Neural cell (in vitro differentiated cells): ENCODE results near the gene FLT3LG. TPM values are rescaled to one million over a fixed set of nuclear protein-coding genes. Genes with fewer than 3 reads are reported as not detected.

Source experiments
- H2AFZ ChIP-seq: fragments of 200-600, 300-800 bp; sonication (generic), shearing (Covaris generic); 2 replicates; pipeline ENCODE4 v1.6.0; 2014; ENCODE audit warnings: low read depth, mild to moderate bottlenecking, antibody characterized with exemption, low read length, moderate library complexity
- H3F3A ChIP-seq: fragments of 200-600 bp; shearing (Covaris generic); 2 replicates; pipeline ENCODE4 v1.6.1; 2016; ENCODE audit warnings: mild to moderate bottlenecking, moderate library complexity, mixed read lengths, antibody characterized with exemption, low read length; ENCODE audit not compliant: insufficient read depth, poor library complexity, severe bottlenecking
- H3K27ac ChIP-seq: fragments of 200-600, 300-800 bp; sonication (generic), shearing (Covaris generic); 2 replicates; pipeline ENCODE4 v1.5.1; 2014; ENCODE audit warnings: mild to moderate bottlenecking, low read length, moderate library complexity
- H3K27me3 ChIP-seq: fragments of 300-800, 200-600 bp; sonication (generic), shearing (Covaris generic); 2 replicates; pipeline ENCODE4 v1.6.0; 2014; ENCODE audit warnings: mild to moderate bottlenecking, low read depth, low read length, moderate library complexity; ENCODE audit not compliant: insufficient read depth
- H3K36me3 ChIP-seq: fragments of 300-800, 200-600 bp; sonication (generic), shearing (Covaris generic); 2 replicates; pipeline ENCODE4 v1.5.1; 2014; ENCODE audit warnings: mild to moderate bottlenecking, antibody characterized with exemption, low read length, moderate library complexity; ENCODE audit not compliant: insufficient read depth
- H3K4me2 ChIP-seq: fragments of 300-800, 200-600 bp; sonication (generic), shearing (Covaris generic); 2 replicates; pipeline ENCODE4 v1.6.0; 2014; ENCODE audit warnings: mild to moderate bottlenecking, low read length
- H3K4me3 ChIP-seq: fragments of 300-800, 200-600 bp; sonication (generic), shearing (Covaris generic); 2 replicates; pipeline ENCODE4 v1.5.1; 2014; ENCODE audit warnings: mild to moderate bottlenecking, low read length, moderate library complexity
- H3K79me2 ChIP-seq: fragments of 200-600 bp; shearing (Covaris generic); replicated peaks from 2 replicates; pipeline ENCODE4 v1.6.0; 2014; ENCODE audit warnings: mild to moderate bottlenecking, low read length, moderate library complexity; ENCODE audit not compliant: insufficient read depth
- H3K9ac ChIP-seq: fragments of 300-800, 200-600 bp; sonication (generic), shearing (Covaris generic); 2 replicates; pipeline ENCODE4 v1.6.1; 2016; ENCODE audit warnings: mild to moderate bottlenecking, low read length, mixed read lengths
- H3K9me2 ChIP-seq: fragments of 200-600 bp; shearing (Covaris generic); 2 replicates; pipeline ENCODE4 v1.6.1; 2016; ENCODE audit warnings: mild to moderate bottlenecking, low read length, mixed read lengths; ENCODE audit not compliant: insufficient read depth
- H3K9me3 ChIP-seq: fragments of 200-600, 300-800 bp; sonication (generic), shearing (Covaris generic); 2 replicates; pipeline ENCODE4 v1.6.1; 2016; ENCODE audit warnings: mild to moderate bottlenecking, mixed run types, low read length, moderate library complexity, mixed read lengths
- H4K20me1 ChIP-seq: fragments of 200-600 bp; shearing (Covaris generic); 2 replicates; pipeline ENCODE4 v1.6.1; 2016; ENCODE audit warnings: mild to moderate bottlenecking, mixed run types; ENCODE audit not compliant: insufficient read depth
- EP300 ChIP-seq: fragments of 450-650 bp; conservative IDR thresholded peaks from 2 replicates; pipeline ENCODE4 v1.6.1; 2014; ENCODE audit warnings: antibody characterized with exemption, mild to moderate bottlenecking, moderate library complexity; ENCODE audit not compliant: poor library complexity, severe bottlenecking
- EZH2 ChIP-seq: fragments of 200-600, 300-800 bp; shearing (Covaris generic), sonication (generic); IDR thresholded peaks from 2 replicates; pipeline ENCODE4 v1.6.1; 2014; ENCODE audit warnings: antibody characterized with exemption, low read length, borderline replicate concordance, mild to moderate bottlenecking; ENCODE audit not compliant: insufficient read depth, poor library complexity, severe bottlenecking
- MXI1 ChIP-seq: fragments of 450-650 bp; conservative IDR thresholded peaks from 2 replicates; pipeline ENCODE4 v1.6.1; 2014; ENCODE audit warnings: antibody characterized with exemption, mild to moderate bottlenecking; ENCODE audit not compliant: poor library complexity, severe bottlenecking
- POLR2AphosphoS5 ChIP-seq: IDR thresholded peaks from 2 replicates; pipeline ENCODE4 v1.6.1; 2012
- RAD21 ChIP-seq: fragments of 450-650 bp; conservative IDR thresholded peaks from 2 replicates; pipeline ENCODE4 v1.6.1; 2014; ENCODE audit warnings: antibody characterized with exemption, mild to moderate bottlenecking, moderate library complexity
- SMC3 ChIP-seq: fragments of 450-650 bp; conservative IDR thresholded peaks from 2 replicates; pipeline ENCODE4 v1.6.1; 2014; ENCODE audit warnings: antibody characterized with exemption, mild to moderate bottlenecking, moderate library complexity; ENCODE audit not compliant: poor library complexity
- TAF1 ChIP-seq: IDR thresholded peaks from 2 replicates; pipeline ENCODE4 v1.6.1; 2012; ENCODE audit warnings: low read depth
- polyA plus RNA-seq: library from polyadenylated mRNA; depleted of rRNA; stranded (reverse); fragments of >200 nt; gene quantifications from 2 replicates; pipeline ENCODE4 v1.2.3, GENCODE V29; 2014
- TF ChIP-seq, protein P1 (sequence below): IDR thresholded peaks from 2 replicates; pipeline ENCODE4 v1.6.1; 2012; ENCODE audit warnings: borderline replicate concordance
- TF ChIP-seq, protein P2 (sequence below): fragments of 450-650 bp; IDR thresholded peaks from 2 replicates; pipeline ENCODE4 v1.5.1; 2014; ENCODE audit warnings: antibody characterized with exemption, mild to moderate bottlenecking, moderate library complexity; ENCODE audit not compliant: poor library complexity, severe bottlenecking

FLT3LG gene
- polyA plus RNA-seq, 1 donor from 2014 or later, result not detected

DNA sequence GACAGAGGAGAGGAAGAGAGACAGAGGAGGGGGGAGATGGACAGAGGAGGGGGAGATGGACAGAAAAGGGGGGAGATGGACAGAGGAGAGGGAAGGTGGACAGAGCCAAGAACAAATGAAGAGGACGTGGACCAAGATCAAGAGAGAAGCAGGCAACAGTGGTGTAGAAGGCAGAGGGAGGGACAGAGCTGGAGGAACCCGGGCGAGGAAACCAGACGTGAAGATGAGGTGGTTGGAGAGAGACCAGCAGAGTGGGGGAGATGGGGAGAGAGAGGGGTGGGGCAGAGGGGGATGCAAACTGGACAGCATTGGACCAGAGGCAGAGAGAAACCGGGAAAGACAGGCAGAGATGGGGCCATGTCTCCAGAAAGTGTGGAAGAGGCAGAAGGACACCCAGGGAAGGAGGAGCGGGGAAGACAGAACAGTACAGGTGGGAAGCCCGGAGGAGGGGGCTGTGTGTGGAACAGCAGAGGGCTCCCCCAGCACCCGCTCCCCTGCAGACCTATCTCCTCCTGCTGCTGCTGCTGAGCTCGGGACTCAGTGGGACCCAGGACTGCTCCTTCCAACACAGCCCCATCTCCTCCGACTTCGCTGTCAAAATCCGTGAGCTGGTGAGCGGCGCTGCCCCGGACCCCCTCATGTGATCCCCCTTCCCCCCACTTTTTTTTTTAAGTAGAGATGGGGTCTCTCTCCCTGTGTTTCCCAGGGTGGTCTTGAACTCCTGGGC lies 1.3 kb downstream of the FLT3LG start:
- TF ChIP-seq MXI1, result no peak
- no peak for TF ChIP-seq RAD21
- no peak for TF ChIP-seq SMC3
- TF ChIP-seq EP300, result no peak
- TF ChIP-seq TAF1, result no peak
- TF ChIP-seq, protein P1, sequence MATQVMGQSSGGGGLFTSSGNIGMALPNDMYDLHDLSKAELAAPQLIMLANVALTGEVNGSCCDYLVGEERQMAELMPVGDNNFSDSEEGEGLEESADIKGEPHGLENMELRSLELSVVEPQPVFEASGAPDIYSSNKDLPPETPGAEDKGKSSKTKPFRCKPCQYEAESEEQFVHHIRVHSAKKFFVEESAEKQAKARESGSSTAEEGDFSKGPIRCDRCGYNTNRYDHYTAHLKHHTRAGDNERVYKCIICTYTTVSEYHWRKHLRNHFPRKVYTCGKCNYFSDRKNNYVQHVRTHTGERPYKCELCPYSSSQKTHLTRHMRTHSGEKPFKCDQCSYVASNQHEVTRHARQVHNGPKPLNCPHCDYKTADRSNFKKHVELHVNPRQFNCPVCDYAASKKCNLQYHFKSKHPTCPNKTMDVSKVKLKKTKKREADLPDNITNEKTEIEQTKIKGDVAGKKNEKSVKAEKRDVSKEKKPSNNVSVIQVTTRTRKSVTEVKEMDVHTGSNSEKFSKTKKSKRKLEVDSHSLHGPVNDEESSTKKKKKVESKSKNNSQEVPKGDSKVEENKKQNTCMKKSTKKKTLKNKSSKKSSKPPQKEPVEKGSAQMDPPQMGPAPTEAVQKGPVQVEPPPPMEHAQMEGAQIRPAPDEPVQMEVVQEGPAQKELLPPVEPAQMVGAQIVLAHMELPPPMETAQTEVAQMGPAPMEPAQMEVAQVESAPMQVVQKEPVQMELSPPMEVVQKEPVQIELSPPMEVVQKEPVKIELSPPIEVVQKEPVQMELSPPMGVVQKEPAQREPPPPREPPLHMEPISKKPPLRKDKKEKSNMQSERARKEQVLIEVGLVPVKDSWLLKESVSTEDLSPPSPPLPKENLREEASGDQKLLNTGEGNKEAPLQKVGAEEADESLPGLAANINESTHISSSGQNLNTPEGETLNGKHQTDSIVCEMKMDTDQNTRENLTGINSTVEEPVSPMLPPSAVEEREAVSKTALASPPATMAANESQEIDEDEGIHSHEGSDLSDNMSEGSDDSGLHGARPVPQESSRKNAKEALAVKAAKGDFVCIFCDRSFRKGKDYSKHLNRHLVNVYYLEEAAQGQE, result no peak
- TF ChIP-seq, protein P2, sequence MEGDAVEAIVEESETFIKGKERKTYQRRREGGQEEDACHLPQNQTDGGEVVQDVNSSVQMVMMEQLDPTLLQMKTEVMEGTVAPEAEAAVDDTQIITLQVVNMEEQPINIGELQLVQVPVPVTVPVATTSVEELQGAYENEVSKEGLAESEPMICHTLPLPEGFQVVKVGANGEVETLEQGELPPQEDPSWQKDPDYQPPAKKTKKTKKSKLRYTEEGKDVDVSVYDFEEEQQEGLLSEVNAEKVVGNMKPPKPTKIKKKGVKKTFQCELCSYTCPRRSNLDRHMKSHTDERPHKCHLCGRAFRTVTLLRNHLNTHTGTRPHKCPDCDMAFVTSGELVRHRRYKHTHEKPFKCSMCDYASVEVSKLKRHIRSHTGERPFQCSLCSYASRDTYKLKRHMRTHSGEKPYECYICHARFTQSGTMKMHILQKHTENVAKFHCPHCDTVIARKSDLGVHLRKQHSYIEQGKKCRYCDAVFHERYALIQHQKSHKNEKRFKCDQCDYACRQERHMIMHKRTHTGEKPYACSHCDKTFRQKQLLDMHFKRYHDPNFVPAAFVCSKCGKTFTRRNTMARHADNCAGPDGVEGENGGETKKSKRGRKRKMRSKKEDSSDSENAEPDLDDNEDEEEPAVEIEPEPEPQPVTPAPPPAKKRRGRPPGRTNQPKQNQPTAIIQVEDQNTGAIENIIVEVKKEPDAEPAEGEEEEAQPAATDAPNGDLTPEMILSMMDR, result no peak
- no peak for TF ChIP-seq EZH2
- TF ChIP-seq POLR2AphosphoS5, result no peak
- Histone ChIP-seq H3K4me2 (no peak overlapping the region), H3K4me3 (no peak overlapping the region), H3F3A (no peaks in the 10 kb centered on the region), H3K9ac (no peak overlapping the region), H3K9me3 (no peaks in the 10 kb centered on the region), H2AFZ (no peak overlapping the region), H4K20me1 (no peaks in the 10 kb centered on the region), H3K9me2 (no peaks in the 10 kb centered on the region), H3K79me2 (no peaks in the 10 kb centered on the region), H3K36me3 (no peaks in the 10 kb centered on the region), H3K27me3 (peaks cover 4% of the 10 kb centered on the region), H3K27ac (no peak overlapping the region)

DNA sequence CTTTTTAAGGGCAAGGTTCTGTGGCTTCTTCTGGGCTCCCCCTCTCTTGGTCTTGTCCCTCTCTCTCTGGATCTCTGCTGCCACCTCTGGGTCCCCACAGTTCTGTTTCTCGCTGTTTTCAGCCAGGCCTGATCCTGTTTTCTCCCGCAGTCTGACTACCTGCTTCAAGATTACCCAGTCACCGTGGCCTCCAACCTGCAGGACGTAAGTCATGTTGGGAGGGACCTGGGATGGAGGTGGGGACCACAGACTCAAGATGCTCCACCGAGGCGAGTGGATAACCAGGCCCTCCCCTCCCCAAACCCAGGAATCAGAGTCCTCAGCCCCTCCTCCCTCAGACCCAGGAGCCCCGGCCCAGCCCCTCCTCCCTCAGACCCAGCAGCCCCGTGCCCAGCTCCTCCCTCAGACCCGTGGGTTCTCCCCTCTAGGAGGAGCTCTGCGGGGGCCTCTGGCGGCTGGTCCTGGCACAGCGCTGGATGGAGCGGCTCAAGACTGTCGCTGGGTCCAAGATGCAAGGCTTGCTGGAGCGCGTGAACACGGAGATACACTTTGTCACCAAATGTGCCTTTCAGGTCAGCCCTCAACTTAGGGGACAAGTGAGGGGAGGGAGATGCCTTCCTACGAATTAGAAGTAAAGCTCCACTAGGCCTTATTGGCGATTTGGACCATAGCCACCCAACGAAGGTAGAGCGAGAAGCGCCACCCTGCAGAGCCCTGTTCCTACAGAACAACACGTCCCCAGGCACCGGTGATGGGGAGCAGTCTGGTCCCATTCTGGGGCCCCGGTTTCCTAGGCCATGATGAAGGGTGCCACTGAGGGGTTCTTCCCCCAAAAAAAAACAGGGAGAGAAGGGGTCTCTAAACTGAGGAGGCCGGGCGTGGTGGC lies 2.2 kb downstream of the FLT3LG start:
- no peak overlapping the region for H2AFZ ChIP-seq
- H3K79me2 ChIP-seq, result no peaks in the 10 kb centered on the region
- H3K4me2 ChIP-seq, result no peak overlapping the region
- no peaks in the 10 kb centered on the region for H4K20me1 ChIP-seq
- H3K9me3 ChIP-seq, result no peaks in the 10 kb centered on the region
- H3K9me2 ChIP-seq, result no peaks in the 10 kb centered on the region
- no peaks in the 10 kb centered on the region for H3K36me3 ChIP-seq
- no peak for TF ChIP-seq POLR2AphosphoS5
- TF ChIP-seq SMC3, result peak; percentile 23
- no peak for TF ChIP-seq EP300
- TF ChIP-seq TAF1, result no peak
- TF ChIP-seq, protein P1, result no peak
- no peak for TF ChIP-seq EZH2
- TF ChIP-seq RAD21, result no peak
- TF ChIP-seq, protein P2, result peak; percentile 49
- no peak for TF ChIP-seq MXI1
- H3F3A ChIP-seq, result no peaks in the 10 kb centered on the region
- no peak overlapping the region for H3K9ac ChIP-seq
- peaks cover 4% of the 10 kb centered on the region for H3K27me3 ChIP-seq
- no peak overlapping the region for H3K27ac ChIP-seq
- no peak overlapping the region for H3K4me3 ChIP-seq
